Activated naive CD4-positive, alpha-beta T cell treated with anti-CD3 and anti-CD28 coated beads, Interleukin-2, amount 50 U/mL, for 24 hours (primary cell): ENCODE measurements around the gene TFPI2.
"Not testable (repeated sequence)": the region's sequence is repeated elsewhere in the genome, so short reads cannot be mapped to it uniquely, and the experiment has no call there.

ENCODE experiments used
- H3K27ac Mint-ChIP-seq: one replicate; pipeline ENCODE4 v1.8.0; 2021; ENCODE audit warnings: mild to moderate bottlenecking, mixed read lengths
- H3K27me3 Mint-ChIP-seq: one replicate; pipeline ENCODE4 v1.8.0; 2021; ENCODE audit warnings: mixed read lengths
- H3K36me3 Mint-ChIP-seq: one replicate; pipeline ENCODE4 v1.8.0; 2021; ENCODE audit warnings: mixed read lengths
- H3K4me1 Mint-ChIP-seq: one replicate; pipeline ENCODE4 v1.8.0; 2021; ENCODE audit warnings: mixed read lengths
- H3K4me3 Mint-ChIP-seq: one replicate; pipeline ENCODE4 v1.8.0; 2021; ENCODE audit warnings: mild to moderate bottlenecking, mixed read lengths
- H3K9me3 Mint-ChIP-seq: one replicate; pipeline ENCODE4 v1.8.0; 2021; ENCODE audit warnings: mixed read lengths

The TFPI2 gene

DNA sequence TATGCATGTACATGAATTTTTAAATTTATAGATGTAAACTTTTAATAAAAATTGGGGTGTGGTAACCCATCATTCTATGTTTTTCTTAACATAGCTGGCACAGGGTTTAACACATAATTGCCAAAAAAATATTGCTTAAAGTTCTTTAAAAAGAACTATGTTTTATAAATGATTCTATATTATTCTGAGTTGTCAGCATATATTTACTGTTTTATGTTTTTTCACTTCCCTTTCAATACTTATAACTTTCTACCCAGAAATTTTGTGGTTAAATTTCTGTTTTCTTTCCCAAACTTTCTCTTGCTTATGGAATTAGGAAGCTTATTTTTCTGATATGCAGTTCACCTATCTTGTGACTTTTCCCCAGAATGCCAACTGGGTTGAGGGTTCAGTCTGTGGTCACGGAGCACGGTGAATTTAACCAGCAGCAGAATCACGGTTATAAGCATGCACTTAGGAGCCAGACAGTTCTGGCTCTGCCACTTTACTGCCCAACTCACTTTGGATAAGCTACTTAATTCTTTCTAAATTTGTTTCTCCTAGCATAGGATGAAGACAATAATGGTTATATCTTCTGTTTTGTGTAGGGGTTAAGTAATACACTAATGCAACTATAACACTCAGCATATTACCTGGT is 24.8 kb upstream of the TFPI2 start:
- H3K9me3 Mint-ChIP-seq, H3K4me3 Mint-ChIP-seq, H3K4me1 Mint-ChIP-seq, H3K36me3 Mint-ChIP-seq, H3K27ac Mint-ChIP-seq: not testable (repeated sequence)
- H3K27me3 Mint-ChIP-seq = peaks cover 13% of the 10 kb centered on the region

DNA sequence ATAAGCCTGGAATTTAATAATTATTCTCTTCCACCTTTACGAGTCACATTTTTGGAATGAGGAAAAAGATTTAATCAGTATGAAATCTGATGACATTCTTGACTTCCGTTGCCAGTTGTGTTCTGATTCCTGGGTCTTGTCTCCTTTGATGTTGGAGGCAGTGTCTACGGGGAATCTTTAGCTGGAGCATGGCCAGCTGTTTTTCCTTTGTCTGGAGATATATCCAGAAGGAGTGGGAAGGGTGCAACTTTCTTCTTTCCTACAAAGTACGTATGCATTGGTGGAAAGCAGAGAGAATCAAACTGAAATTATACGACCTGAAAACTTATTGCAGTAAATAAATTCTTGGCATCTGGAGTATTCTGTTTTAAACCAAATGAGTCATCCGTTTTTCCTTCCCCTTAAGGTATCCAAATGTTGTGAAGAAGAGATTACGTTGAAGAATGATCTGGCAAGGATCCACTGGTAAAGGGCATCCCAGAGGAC is 24.1 kb upstream of the TFPI2 start:
- Mint-ChIP-seq H3K4me3 (no peak overlapping the region), H3K27me3 (peaks cover 11% of the 10 kb centered on the region), H3K9me3 (no peaks in the 10 kb centered on the region), H3K36me3 (no peaks in the 10 kb centered on the region), H3K4me1 (no peaks in the 10 kb centered on the region), H3K27ac (no peak overlapping the region)

DNA sequence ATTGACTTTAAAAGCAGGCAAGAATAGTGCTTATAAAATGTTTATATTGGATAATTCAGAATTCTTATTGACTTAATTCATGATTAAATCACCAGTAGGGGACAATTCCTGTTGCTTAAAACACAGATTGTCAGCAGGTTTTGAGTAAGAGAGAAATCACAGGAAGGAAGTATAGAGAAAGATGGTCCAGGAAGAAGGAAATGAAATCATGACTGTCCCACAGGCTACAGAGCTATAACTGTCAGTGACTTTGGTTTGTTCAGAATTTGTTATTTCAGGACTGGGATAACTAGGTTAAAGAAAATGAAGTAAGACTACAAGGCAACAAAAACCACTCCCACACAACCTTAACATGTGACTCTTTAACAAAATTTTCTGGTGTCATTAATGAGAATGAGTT is 22.6 kb upstream of the TFPI2 start:
- Mint-ChIP-seq H3K27me3 (peaks cover 11% of the 10 kb centered on the region), H3K27ac (no peak overlapping the region), H3K4me3 (no peak overlapping the region), H3K36me3 (no peaks in the 10 kb centered on the region), H3K4me1 (no peaks in the 10 kb centered on the region), H3K9me3 (no peaks in the 10 kb centered on the region)

DNA sequence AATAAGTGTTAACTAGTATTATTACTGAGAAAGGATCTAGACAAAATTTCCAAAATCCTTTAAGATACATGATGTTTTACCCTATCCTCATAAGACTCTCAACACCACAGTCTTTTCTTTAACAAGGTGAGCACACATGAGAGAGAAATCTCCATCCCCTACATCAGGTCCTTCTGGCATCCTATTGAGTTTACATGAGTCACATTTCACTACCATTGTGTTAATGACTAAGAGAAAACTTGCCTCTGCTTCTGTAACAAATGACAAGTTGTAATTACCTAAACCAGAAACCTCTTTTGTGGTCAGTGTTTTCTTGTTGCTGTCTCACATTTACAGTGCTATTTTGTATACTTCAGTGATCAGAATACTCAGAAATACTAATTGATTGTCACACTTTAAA is 21.1 kb upstream of the TFPI2 start:
- H3K27me3 Mint-ChIP-seq, H3K9me3 Mint-ChIP-seq, H3K27ac Mint-ChIP-seq, H3K4me1 Mint-ChIP-seq, H3K36me3 Mint-ChIP-seq, H3K4me3 Mint-ChIP-seq: not testable (repeated sequence)

DNA sequence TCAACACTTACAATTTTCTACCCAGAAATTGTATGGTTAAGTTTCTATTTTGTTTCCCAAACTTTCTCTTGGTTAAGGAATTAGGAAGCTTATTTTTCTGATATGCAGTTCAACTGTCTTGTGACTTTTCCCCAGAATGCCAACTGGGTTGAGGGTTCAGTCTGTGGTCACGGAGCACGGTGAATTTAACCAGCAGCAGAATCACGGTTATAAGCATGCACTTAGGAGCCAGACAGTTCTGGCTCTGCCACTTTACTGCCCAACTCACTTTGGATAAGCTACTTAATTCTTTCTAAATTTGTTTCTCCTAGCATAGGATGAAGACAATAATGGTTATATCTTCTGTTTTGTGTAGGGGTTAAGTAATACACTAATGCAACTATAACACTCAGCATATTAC is 20.7 kb upstream of the TFPI2 start:
- not testable (repeated sequence) for H3K27me3 Mint-ChIP-seq, H3K36me3 Mint-ChIP-seq, H3K4me3 Mint-ChIP-seq, H3K4me1 Mint-ChIP-seq, H3K27ac Mint-ChIP-seq, H3K9me3 Mint-ChIP-seq

DNA sequence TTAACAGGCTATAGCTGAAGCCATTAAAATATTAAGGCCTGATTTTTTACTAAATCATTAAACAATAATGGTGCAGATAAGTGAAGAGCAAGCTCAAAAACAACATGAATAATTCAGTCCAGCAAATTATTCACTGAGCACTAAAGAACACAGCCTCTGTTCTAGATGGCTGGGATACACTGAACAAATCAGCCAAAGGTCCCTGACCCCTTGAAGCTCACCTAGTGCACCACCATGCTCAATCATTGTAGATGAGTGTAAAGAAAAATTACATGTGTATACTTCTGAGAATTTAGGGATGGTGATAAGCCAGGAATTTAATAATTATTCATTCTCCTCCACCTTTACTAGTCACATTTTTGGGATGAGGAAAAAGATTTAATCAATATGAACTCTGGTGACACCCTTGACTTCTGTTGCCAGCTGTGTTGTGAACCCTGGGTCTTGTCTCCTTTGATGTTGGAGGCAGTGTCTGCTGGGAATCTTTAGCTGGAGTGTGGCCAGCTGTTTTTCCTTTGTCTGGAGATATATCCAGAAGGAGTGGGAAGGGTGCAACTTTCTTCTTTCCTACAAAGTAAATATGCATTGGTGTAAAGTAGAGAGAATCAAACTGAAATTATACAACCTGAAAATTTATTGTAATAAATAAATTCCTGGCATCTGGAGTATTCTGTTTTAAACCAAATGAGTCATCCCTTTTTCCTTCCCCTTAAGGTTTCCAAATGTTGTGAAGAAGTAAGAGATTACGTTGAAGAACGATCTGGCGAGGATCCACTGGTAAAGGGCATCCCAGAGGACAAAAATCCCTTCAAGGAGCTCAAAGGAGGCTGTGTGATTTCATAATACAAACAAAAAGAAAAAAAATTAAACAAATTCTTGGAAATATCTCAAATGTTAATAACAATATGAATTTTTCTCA is 19.8 kb upstream of the TFPI2 start:
- Mint-ChIP-seq H3K27ac (no peak overlapping the region), H3K9me3 (no peaks in the 10 kb centered on the region), H3K36me3 (no peaks in the 10 kb centered on the region), H3K4me3 (no peak overlapping the region), H3K4me1 (no peaks in the 10 kb centered on the region), H3K27me3 (peaks cover 2% of the 10 kb centered on the region)

DNA sequence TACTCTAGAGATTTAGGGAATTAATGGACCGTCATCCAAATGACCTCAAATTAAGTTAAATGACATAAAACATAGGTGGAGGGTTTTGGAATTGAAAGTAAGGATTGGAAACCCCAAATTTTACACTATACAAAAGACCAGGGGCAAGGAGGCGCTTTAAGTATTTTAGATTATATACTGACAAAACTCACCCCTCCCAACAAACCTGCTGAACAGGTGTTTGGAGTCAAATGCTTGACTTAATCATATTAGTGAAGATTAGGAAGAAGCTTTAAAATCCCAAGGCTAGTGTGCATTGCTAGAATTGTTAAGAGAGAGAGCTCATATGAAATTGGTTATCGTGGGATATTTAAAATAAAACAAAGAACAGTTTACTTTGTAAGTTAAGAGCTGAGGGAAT is 15.7 kb upstream of the TFPI2 start, which contains the start of gene GNGT1:
Gene GNGT1, plus strand, starts transcription at position 301 of the 400 bp plus-strand sequence. CDS start 180 bp downstream, outside the sequence.
- no peaks in the 10 kb centered on the region for H3K36me3 Mint-ChIP-seq
- H3K9me3 Mint-ChIP-seq = no peaks in the 10 kb centered on the region
- no peaks in the 10 kb centered on the region for H3K4me1 Mint-ChIP-seq
- H3K27ac Mint-ChIP-seq = no peak within 1 kb of the TSS
- H3K4me3 Mint-ChIP-seq = no peak within 1 kb of the TSS
- peaks cover 5% of the 10 kb centered on the region for H3K27me3 Mint-ChIP-seq

DNA sequence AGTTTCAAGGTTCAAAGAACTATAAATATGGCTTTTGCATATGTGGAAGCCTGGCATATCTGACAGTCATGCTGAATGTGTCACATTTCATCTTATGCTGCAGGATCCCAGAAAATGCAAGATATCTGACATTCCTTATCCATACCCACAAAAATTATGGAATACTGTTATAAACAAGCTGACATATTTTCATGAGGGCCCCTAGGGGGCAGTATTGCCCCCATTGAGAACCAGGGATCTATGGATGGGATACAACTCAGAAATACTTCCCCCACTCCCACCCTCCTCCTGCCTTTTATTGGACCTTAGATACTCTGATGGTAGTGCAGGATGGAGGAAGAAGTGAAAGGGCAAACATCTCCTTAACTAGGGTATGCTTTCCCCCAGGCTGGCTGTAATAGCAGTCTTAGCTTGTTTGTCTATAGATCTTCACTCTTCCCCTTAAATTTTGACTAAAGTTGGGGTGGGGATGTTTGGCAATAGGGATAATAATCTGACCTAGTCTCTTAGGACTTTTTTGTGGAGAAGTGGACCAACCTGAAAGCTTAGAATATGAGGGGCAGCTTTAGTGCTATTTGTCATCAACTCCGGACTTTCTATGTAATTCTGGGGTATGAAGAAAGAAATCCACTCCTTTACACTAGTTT is 12.3 kb upstream of the TFPI2 start:
- no peaks in the 10 kb centered on the region for H3K9me3 Mint-ChIP-seq
- H3K4me1 Mint-ChIP-seq = no peaks in the 10 kb centered on the region
- H3K27me3 Mint-ChIP-seq = peaks cover 10% of the 10 kb centered on the region
- H3K36me3 Mint-ChIP-seq = no peaks in the 10 kb centered on the region
- H3K27ac Mint-ChIP-seq = no peak overlapping the region
- H3K4me3 Mint-ChIP-seq = no peak overlapping the region

DNA sequence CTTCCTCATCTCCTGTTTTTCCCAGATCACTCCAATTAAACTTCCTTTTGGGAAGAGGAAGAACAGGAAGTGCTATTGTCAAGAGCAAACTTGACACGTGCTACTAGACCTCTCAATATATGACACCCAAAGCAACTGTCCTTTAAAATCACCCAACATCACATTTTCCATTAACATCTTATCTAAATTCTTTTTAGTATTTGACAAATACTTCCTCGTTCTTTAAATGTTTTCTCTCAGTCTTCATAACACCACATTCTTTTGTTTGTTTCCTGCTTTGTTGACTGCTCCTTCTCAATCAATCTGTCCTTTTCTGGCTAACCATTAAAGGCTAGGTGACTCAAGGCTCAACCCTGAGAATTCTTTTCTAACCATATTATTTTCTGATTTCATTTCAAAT is 7.1 kb upstream of the TFPI2 start:
- H3K27me3 Mint-ChIP-seq = peaks cover 14% of the 10 kb centered on the region
- no peak overlapping the region for H3K4me3 Mint-ChIP-seq
- H3K36me3 Mint-ChIP-seq = no peaks in the 10 kb centered on the region
- H3K27ac Mint-ChIP-seq = no peak overlapping the region
- H3K4me1 Mint-ChIP-seq = no peaks in the 10 kb centered on the region
- no peaks in the 10 kb centered on the region for H3K9me3 Mint-ChIP-seq

DNA sequence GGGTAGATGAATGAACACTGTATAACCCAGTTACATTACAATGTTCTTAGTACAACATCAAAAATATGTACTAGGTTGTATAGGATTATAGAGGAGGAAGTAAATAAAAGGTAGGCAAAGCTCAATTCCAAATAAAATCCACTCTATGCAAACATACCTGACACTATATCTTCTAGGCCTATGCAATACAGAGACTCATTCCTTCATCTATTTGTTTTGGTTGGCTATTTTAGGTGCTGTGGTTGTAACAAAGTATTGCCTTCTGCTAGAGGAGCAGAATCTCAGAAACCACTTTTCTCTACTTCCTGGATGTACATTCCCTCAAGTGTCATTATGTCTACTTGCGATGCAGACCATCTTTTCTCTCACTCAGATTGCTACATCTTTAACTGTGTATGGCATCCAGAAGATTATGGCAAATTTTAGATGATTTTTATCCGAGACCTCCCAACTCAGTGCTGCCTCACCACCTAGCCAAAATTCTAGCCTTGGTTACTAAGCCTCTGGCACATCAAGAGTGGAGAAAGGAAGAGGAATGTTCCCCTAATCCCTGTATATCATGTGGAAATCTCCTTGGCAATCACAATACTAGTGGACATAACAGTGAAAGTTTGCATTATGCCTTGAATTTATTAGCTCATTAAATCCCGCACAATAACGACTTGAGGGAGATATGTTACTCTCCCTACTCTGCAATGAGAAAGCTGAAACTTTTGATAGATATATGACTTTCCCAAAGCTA is 5.5 kb upstream of the TFPI2 start:
- no peak overlapping the region for H3K4me3 Mint-ChIP-seq
- H3K27ac Mint-ChIP-seq = no peak overlapping the region
- H3K36me3 Mint-ChIP-seq = no peaks in the 10 kb centered on the region
- no peaks in the 10 kb centered on the region for H3K9me3 Mint-ChIP-seq
- no peaks in the 10 kb centered on the region for H3K4me1 Mint-ChIP-seq
- H3K27me3 Mint-ChIP-seq = peaks cover 25% of the 10 kb centered on the region

DNA sequence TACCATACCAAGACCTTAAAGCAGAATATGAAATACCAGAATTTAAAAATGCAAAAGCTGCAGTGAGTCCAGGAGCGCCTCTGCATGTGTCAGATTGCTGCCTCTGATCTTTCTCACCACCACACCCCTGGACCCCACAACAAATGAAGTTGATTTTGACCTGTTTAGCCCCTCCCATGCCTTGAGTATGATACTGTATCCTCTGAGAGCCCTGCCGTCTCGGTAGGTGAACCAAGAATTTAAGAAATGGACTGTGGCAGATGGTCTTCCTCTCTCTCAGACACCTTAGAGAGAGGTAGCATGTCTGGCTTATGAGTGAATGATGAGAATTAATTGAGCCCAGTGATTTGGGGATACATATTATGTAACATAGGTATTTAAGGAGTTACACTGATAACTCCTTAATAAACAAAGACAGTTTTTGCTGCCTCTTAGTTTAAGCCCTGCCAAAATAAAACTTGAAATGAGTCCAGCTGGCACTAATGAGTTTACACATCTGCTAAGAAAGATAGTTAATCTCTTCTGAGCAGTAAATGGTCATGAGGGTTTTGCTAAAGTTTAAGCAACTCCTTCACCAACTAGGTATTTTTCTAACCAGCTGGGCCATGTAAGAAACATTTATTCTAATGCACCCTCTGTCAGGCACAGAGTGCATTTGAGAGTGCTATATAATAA is 4.5 kb upstream of the TFPI2 start:
- Mint-ChIP-seq H3K36me3 (no peaks in the 10 kb centered on the region), H3K27me3 (peaks cover 29% of the 10 kb centered on the region)

DNA sequence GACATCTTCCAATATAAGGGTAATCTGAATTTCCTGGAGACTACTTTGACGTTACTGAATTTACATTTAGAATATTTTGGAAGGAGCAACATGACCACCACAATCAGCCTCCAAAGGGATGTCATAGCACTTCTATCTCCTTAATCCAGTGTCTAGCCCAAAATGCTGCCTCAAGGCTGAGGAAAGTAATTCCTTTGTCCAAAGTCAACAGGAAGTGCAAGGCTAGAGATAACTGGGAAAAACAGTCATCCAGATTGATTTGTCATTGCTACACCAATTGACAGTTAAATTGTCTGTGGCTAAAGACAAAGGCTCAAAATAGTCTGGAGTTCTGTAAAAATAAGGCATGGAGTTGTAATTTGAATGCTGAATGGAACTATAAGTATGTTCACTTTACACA is 3.9 kb upstream of the TFPI2 start:
- Mint-ChIP-seq H3K27me3 (peaks cover 32% of the 10 kb centered on the region), H3K4me1 (peaks cover 8% of the 10 kb centered on the region), H3K9me3 (no peaks in the 10 kb centered on the region), H3K36me3 (no peaks in the 10 kb centered on the region), H3K4me3 (no peak overlapping the region), H3K27ac (no peak overlapping the region)

More for the DNA sequence above, 4.5 kb upstream of the TFPI2 start:
- Mint-ChIP-seq H3K9me3 (no peaks in the 10 kb centered on the region), H3K4me1 (peaks cover 2% of the 10 kb centered on the region), H3K4me3 (no peak overlapping the region), H3K27ac (peak overlapping the region; percentile 48)

DNA sequence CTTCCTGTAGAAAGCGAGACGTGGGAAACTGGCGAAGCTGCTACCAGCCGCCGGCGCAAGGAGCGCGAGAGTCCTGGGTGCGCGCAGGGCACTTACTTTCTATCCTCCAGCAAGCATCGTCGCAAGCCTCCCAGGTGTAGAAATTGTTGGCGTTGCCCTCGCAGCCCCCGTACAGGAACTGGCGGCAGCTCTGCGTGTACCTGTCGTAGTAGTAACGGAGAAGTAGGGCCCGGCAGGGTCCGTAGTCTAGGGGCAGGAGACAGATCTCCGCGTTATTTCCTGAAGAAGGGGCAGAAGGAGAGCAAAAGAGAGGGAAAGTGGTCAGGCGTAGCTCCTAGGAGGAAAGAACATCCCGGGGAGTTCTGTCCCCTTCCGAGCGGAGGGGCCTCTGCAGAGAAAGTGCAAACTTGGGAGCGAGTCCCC is 501 bp downstream of the TFPI2 start:
- Mint-ChIP-seq H3K36me3 (no peaks in the 10 kb centered on the region), H3K27ac (no peak overlapping the region), H3K4me3 (peak overlapping the region; percentile 74), H3K4me1 (peaks cover 8% of the 10 kb centered on the region), H3K27me3 (peaks cover 36% of the 10 kb centered on the region), H3K9me3 (no peaks in the 10 kb centered on the region)

DNA sequence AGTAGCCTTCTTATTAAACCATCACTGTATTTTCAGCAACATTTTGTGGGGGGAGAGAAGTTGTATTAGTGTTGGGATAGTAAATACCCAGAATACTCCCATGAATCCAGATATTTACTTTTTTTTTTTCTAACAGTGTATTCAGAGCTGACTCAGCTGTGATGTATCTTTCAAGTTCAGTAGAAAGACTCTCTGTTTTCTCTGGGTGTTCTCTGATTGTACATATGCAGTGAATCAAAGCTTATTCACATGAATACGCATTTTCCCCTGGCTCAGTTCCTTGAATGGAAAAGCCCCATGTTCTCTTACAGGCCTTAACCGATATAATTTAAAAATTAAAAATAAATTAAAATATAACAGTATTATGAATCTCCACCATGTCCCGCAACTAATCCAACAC is 1.3 kb downstream of the TFPI2 start:
- Mint-ChIP-seq H3K4me1 (peaks cover 8% of the 10 kb centered on the region), H3K9me3 (no peaks in the 10 kb centered on the region), H3K36me3 (no peaks in the 10 kb centered on the region), H3K27ac (no peak overlapping the region), H3K27me3 (peaks cover 35% of the 10 kb centered on the region), H3K4me3 (no peak overlapping the region)

DNA sequence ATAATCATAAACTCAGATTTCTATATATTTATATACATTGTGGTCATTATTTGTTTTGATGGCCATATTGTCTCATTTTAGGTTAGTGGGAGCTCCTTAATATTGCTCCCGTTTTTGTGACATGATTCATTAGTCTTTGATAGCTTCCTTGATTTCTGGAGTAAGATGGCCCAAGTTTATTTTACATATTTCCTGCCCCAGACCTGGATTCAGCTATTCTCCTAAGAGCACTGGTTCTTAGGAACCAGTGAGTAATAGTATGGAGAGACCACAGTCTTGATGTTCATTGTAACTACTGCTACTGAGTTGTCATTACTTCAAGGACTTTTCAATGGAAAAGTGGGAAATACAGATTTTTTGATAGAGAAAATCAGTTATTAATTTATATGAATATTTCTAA is 6.0 kb downstream of the TFPI2 start:
- peaks cover under 1% of the 10 kb centered on the region for H3K4me1 Mint-ChIP-seq
- no peak overlapping the region for H3K4me3 Mint-ChIP-seq
- H3K27me3 Mint-ChIP-seq = peaks cover 8% of the 10 kb centered on the region
- H3K9me3 Mint-ChIP-seq = no peaks in the 10 kb centered on the region
- H3K27ac Mint-ChIP-seq = no peak overlapping the region
- H3K36me3 Mint-ChIP-seq = no peaks in the 10 kb centered on the region
